COLO668 (cell line): ENCODE results near the gene SMYD5.
A peak's percentile ranks its signal among the peaks of the same experiment; 100 is the strongest.

ENCODE experiments used
- DNase-seq: peaks from one replicate; lab custom pipeline; 2025; ENCODE audit not compliant: unreplicated experiment; lab: John Stamatoyannopoulos, UW

SMYD5 gene

DNA sequence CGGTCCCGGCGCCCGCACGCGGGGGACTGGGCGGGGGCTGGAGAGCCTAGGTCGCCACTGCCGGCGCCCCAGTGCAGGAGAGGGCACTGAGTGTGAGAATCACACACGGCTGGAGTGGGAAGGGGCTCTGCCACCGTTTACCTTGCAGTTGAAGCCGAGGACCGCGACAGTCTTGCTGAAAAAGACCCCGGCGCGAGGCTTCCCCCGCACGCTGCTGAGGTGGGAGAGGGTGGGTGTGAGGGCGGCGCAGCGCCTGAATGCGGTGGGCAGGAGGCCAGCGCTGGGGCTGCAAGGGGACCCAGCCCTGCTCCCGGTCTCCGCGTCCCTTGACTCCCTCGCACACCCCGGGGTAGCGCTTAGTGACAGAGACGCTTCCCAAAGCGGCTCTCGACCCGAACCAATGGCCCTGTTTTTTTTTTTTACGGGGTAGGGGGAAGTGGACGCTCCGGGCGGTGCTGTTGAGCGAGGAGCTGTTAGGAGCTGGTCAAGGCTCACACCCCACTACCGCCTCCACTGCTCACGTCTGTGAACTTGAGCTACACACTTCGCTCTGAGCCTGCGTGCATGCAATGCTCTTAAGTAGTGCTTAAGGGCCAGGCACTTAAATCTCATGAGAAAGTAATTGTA, 10.9 kb upstream of the SMYD5 start:
- no peak for DNase-seq

DNA sequence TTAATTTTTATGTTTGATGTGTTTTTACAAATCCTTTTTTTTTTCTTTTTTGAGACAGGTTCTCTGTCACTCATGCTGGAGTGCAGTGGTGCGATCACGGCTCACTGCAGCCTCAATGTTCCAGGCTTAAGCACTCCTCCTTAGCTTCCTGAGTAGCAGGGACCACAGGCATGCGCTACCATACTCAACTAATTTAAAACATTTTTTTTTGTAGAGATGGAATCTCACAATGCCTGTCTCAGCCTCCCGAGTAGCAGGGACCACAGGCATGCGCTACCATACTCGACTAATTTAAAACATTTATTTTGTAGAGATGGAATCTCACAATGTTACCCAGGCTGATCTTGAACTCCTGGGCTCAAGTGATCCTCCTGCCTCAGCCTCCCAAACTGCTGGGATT, 8.4 kb upstream of the SMYD5 start:
- DNase-seq, result no peak

DNA sequence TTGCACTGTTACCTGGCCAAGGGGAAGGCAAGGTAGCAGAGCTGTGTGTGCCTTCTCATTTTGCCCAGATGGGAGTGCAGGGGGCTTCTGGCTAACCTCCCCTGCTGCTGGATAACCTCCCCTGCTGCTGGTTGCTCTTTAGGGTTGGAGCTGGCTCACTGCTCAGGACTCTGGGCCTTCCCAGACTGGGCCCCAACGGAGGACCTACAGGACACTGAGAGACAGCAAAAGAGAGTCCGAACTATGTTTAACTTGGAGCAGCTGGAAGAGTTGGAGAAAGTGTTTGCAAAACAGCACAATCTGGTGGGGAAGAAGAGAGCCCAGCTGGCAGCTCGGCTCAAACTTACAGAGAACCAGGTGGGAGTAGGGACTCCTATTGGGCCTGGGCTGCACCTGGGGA, 5.8 kb upstream of the SMYD5 start:
- no peak for DNase-seq

DNA sequence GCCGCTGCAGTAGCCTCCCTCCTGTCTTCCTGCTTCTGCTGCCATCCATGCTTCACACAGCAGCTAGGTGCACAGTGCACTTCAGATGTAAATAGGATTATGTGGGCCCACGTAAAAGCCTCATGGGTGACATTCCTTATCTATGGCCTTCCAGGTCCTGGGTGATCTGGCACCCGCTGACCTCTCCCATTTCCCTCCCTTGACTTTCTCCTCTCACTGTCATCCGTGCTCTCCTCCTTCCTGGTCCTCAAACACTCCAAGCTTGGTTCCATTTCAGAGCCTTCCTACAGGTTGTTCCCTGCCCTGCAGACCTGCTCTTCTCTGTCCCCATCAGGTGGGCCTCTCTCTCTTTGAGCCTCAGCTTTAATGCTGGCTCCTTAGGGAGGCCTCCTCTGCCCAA, 4.0 kb upstream of the SMYD5 start:
- DNase-seq, result no peak

DNA sequence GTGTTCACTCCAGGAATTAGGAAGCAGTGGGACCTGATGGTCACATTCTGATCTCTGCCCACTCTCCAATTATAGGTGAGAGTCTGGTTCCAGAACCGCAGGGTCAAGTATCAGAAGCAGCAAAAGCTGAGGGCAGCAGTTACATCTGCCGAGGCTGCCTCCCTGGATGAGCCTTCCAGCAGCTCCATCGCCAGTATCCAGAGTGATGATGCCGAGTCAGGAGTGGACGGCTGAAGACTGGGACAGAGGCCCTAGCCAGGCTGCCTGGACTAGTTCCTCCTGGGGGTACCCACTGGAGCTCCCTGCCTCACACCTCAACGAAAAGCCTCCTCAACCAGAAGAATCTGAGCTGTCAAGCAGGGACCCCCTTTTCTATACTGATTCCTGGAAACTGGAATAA, 3.3 kb upstream of the SMYD5 start:
- no peak for DNase-seq

DNA sequence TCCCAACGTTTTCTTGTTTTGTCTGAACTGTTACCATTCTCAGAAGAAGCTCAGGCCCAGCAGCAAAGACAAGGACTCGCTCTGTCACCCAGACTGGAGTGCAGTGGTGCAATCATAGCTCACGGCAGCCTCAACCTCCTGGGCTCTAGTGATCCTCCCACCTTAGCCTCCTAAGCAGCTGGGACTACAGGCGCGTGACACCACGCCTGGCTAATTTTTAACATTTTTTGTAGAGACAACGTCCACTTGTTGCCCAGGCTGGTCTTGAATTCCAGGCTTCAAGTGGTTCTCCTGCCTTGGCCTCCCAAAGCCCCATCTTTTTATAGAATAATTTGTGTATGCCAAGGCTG, 2.0 kb upstream of the SMYD5 start:
- no peak for DNase-seq

DNA sequence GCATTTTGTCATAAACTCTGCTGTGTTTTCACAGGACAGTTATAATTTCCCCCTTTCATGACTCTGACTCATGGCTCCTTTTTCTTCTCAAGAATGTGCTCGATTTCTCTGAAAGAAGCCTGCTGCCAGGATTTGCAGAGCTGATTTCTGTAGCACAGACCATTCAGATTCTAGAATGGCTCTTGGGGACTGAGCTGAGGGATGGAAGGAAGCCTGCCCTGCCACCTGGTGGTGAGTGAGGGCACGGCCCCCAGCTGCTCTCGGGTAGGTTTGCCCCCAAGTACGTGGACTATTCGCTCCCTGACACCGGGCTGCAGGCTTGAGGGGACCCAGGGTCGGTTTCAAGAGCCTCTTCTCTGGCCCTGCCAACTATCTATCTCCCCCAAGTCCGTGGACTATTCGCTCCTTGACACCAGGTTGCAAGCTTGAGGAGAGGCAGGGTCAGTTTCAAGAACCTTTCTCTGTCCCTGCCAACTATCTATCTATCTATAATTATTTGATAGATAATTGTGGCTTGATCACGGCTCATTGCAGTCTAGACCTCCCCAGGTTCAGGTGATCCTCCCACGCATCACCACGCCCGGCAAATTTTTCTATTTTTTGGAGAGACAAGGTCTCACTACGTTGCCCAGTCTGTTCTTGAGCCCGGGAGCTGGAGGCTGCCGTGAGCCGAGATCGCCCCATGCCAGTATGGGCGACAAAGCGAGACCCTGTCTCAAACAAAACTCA, 1.4 kb upstream of the SMYD5 start:
- DNase-seq, result peak; percentile 68

DNA sequence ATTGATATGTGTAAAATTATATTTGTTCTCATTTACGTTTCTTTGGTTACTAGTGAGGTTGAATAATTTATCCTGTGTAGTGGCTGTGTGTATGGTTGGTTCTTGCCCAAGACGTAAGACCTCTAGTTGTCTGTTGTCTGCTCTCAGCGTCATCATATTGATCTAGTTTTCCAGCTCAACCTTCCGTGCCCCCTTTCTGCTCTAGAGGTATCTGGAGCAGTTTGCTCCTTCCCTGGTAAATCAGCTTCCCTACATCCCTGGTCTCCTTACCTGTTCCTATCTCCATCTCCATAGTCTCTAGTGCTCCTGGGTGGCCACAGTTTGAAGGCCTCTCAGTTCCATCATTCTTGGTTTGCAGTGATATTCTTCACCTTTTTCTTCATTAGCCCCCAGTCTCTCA, 1.2 kb downstream of the SMYD5 start:
- no peak for DNase-seq

DNA sequence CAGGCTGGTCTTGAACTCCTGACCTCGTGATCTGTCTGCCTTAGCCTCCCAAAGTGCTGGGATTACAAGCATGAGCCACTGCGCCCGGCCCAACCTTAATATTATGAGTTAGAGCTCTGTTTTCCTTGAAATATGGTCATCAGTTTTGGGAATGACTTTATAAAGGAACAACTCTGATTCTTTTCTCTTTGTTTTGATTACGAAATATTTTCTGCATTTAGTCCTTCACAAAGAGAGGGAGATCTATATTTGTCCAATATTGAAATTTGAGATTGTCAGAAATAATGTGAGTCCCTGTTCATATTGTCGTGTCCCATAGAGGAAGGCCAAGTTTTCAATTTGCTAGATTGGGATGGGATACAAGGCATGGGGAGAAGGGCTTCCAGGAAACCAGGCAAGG, 3.1 kb downstream of the SMYD5 start:
- DNase-seq, result no peak

DNA sequence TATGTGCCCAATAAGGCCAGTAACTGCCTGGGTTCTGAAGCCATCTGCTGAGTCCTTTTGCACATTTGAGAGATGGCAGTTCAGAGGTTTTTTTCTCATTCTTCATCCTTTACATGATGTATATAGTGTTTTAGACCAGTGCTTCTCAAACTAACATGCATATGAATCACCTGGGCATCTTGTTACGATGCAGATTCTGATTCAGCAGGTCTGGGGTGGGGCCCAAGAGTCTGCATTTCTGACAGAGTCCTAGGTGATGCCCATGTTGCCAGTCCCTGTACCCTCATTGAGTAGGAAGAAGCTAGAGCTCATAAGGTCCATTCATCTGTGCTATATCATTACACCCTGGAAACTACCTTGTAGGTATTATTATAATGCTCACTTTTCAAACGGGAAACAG, 3.8 kb downstream of the SMYD5 start:
- no peak for DNase-seq

DNA sequence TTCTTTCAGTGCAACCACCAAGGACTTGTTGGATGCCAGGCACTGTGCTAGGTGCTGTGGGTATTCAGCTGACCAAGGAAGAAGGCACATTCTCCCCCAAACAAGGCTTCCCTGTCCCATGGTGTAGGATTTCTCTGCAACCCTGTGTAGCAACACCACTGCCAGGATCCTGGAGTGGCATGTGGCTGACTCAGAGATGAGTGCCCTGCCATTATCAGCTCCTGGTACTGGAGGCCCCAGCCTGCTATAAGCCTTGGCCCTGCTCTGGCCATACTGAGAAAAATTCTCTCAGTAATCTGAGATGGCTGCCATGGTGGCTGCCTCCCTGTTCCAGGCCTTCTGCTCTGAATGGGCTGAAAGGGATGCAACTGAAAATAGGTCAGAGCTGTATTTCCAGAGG, 4.3 kb downstream of the SMYD5 start:
- DNase-seq, result no peak

DNA sequence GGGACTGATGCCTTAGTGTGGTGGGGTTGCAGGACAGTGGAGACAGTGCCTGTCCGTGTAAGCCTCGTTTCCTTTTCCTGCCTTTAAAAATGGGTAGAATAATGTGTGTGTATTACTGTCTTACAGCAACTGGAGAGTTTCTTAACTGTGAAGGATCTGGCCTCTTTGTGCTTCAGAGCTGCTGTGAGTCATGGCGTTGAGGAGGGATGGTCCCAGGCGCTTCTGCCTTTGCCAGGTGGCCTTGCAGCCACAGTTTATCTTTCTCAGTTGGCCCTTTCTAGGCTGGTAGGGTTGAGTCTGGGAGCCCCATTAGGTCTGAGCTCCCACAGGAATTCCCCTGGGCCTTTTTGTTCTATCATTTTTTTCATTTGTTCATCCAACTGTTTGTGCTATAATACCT, 9.8 kb downstream of the SMYD5 start:
- no peak for DNase-seq

DNA sequence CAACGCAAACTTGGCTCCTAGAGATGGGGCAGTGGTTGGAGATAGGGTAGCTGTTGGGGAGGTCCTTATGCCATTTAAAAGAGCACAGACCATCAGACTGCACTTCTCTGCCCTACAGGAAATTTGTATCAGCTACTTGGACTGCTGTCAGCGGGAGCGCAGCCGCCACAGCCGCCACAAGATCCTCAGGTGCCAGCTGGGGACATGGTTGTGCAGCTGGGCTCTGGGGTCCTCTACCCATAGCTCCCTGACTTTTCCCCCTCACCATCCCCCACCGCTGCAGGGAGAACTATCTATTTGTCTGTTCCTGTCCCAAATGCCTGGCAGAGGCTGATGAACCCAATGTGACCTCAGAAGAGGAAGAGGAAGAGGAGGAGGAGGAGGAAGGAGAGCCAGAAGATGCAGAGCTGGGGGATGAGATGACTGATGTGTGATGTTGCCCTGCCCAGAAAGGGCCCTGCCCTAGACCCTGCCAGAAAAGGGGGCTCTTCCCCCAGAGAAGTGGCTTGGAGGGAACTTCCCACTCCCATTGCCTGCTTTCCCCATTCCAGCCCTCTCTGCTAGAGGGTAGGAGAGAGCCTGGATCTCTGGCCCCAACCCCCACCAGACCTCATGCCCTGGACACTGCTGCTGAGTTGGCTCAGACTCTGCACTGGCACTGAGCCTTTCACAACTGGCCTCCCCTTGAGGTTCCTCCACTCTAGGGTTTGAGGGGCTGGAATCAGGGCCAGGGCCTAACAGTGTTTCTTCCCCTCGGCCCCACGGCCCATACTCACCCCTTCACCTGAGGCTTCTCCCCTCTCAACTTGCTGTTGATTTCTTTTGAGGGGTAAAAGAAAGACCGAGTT, 11.7 kb downstream of the SMYD5 start:
- DNase-seq, result no peak

DNA sequence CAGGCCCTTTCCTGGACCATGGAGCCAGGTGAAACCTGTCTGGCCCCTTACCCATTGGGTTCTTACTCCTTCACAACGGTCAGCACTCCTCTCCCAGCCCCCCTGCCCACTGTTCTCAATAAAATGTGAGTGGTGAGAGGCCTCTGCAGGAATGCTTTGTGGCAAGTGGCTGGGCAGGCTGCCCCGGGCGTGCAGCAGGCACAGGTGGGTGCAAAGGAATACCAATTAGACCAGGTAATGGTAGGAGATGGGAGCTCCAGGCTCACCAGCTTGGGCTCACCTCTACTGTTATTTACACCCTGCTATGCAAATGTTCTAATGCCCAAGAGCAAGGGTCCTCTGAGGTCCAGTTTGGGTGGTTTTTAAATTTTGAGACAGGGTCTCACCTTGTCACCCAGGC, 13.0 kb downstream of the SMYD5 start:
- DNase-seq, result no peak

DNA sequence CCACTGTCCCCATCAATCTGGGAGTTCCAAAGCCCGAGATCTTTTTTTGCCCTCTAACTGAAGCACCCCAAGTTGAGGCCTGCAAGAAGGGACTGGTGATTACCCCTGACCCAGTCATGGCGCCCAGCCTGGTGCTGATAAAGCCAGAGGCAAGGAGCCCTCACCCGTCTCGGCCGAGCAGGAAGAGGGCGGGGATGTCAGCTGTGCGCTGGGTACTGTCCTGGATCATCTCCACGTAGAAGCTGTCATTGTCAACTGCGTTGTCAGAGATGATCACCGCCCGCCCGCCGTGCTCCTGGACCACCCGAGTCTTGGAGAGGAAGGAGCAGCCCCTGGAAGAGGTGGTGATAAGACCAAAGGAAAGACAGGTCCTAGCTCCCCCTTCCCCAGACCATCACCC, 14.6 kb downstream of the SMYD5 start:
- no peak for DNase-seq

DNA sequence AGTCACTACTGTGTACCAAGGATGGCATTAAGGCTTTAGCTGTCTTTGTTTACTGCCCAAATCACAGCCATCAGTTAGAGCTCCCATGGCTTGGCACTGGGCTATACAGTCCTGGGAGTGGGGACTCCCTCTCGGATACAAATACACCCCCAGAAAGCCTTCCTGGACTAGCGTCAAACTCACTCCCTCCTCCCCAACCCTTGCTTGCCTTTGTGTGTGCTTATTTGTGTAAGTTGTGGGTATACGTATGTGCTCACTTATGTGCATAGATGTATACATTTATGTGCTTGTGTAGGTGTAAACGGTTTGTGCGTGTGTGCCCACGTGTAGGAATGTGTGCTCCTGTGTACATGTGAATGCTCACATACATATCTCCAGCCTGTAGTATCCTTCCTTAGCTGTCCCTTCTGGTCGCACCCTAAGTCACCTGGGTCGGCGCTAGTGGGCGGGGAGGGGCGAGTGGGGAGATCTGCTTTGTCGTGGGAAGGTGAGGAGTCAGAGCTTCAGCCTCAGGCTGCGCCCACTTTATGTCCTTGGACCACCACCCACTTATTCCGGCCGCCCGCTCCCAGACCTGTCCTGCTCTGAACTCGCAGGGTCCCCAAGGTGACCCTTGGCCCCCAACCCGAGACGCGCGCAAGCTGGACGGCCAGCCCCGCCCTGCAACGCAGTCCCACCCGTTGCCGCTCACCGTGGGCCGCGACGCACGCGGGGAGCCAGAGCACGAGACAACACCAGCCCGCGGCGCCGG, 18.5 kb downstream of the SMYD5 start:
- DNase-seq, result peak; percentile 52

DNA sequence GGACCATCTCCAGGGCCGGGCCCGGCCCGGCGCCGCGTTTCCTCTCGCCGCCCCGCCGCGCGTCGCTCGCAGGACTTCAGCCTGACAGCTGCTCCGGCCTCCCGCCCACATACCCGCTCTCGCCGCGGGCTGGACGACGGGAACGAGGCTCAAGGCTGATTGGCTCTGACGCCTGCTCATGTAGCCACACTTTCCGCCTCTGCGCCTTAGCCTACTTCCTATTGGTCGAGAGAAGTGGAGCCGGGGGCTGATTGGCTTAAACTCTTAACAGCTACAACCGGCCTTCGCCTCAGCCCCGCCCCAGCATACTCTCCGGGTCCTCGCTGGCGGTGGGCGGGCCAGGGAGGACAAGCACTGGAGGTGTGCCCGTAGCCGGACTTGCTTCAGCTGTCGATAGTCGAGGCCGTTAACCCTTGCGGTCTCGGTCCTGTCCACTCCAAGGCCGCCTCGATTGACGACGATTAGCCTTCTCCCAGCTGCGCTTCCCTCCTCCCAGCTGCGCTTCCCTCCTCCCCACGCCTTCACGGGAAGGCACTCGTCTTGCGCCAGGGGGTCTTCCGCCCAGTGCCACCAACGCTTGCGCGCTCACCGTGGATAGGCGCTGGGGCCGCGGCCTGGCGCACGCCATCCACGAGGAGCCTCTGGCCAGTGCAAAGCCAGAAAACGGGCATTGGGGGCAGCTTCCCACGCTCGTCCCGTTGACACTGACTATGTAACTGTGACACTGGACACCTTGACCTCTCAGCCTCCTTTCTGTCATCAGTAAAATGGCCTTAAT, 19.3 kb downstream of the SMYD5 start, which contains the start of gene PRADC1:
Gene PRADC1, minus strand, starts transcription at position 86 of the 778 bp plus-strand sequence. Its CDS starts 79 bp downstream, at position 7.
- DNase-seq, result peak; percentile 99

DNA sequence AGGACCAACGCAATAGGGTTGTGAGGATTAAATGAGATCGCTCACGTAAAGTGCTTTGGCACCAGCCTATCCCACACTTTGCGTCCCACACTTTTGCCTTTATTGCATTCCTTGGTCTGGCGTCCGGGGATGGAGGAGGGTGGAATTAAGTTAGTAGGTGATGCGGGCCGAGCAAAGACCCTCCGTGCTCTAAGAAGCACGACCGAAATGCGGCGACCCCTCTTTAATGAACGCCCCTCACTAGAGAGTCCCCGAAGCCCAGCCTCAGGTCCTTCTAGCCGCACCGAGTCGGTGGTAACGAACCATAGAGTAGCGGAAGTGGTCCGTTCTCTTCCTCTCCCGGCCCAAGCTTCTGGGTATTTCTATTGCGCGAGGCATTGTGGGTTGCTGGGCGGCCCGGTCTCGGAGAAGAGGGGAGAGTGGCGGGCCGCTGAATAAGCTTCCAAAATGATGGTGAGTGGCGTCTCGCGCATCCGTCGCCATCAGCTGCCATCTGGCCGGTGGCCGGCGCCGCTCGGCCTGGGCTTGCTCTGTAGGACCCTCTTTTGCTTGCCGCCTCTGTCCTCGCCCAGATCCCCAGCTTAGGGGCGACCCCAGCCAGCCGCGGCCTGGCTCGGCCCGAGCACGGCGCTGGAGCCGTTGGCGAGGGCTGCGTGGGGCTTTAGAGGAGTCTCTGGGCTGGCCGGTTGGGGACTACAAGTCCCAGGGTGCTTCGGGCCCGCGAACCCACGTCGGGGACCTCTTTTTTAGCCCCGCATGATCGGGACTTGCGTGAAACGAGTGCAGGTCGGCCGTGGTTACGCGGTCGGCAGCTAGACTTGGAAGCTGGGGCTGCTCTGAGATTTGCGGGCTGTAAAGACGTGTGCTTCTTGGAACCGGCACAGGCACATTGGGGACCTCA, 20.1 kb downstream of the SMYD5 start, which contains the start of gene CCT7:
Gene CCT7, plus strand, starts transcription at position 377 of the 901 bp plus-strand sequence. Its CDS starts 71 bp downstream, at position 448.
- DNase-seq, result peak; percentile 89

DNA sequence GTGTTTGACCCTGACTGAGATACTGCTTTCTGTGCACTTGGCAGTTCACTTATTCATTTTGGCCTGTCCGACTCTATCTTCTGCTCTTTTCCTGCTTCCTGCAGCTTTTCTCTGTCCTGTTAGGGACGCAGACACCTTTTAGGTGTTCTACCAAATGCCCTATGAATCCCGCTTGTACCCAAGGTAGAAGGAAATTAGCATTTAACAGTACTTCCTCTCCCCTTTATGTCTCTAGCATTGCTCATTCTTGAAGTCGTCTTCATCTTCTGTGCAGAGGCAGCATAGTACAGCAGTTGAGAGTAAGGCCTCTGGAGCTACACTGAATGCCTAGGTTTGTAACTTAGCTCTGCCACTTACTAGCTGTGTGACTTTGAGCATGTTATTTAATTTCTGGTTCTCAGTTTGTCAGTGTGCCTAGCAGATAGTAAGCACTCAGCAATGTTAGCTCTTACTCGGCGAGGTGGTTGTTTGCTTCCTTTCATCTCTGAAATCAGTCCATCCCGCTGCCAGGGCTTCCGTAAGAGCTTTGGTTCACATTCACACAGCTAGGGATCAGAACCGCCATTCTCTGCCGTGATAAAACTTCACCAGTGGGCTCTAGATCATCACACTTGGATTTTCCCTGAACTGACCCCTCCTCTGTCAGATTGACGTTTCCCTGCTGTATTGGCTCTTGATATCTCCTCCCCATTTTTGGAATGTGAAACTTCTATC, 21.4 kb downstream of the SMYD5 start:
- DNase-seq, result no peak
